ENCODE data around the gene FRAT1. TPM values are rescaled to one million over a fixed set of nuclear protein-coding genes. Genes with fewer than 3 reads are reported as not detected.

The FRAT1 gene
- total RNA-seq, 1 experiment from 2014 or later, result 1.7 TPM

DNA sequence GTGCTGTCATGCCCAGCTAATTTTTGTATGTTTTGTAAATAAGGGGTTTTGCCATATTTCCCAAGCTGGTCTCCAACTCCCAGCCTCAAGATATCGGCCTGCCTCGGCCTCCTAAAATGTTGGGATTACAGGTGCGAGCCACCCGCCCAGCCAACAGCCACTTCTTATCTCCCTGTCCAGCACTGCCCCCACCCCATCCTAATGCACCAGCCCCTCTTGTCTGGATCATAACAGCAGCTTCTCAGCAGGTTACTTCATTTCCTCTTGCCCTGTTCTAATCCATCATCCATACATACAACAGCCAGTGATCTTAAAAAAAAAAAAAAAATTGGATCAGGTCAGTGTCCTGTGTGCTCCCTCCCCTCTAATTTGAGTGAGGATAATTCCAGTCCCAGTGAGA lies 28.2 kb downstream of the FRAT1 start:
- RAD21 ChIA-PET (ENCODE audit: low non-redundant PET in 1 of 2, low total read pairs in 2 of 2, uncharacterized antibody in 2 of 2, unreplicated experiment in 2 of 2), result no interaction called here
- Histone ChIP-seq H3K27me3 (ENCODE audit: insufficient read depth, low read length) (no peaks in the 10 kb centered on the region), H2AFZ (ENCODE audit: low read depth, low read length, poor library complexity, severe bottlenecking) (no peak overlapping the region), H3K4me1 (ENCODE audit: control insufficient read depth in 1 of 2, insufficient read depth in 2 of 2, low read length in 2 of 2) (peaks cover 0 to 11% of the 10 kb centered on the region in 2 experiments; a peak in 2 of 4 replicates), H3K4me2 (ENCODE audit: low read length) (no peak overlapping the region), H4K20me1 (ENCODE audit: insufficient read depth) (no peaks in the 10 kb centered on the region), H3K36me3 (ENCODE audit: control insufficient read depth in 1 of 2, insufficient read depth in 2 of 2, low read length in 2 of 2) (peaks cover 0 to 7% of the 10 kb centered on the region in 2 experiments; a peak in 1 of 4 replicates), H3K9me2 (ENCODE audit: insufficient read depth) (no peaks in the 10 kb centered on the region), H3K4me3 (replicated peaks in 1 of 2; ENCODE audit: low read depth in 1 of 2, low read length in 2 of 2) (no peak overlapping the region), H3K27ac (ENCODE audit: low read depth, low read length) (no peak overlapping the region), H3K79me2 (ENCODE audit: insufficient read depth, low read length) (no peaks in the 10 kb centered on the region), H3K9me3 (ENCODE audit: control insufficient read depth in 1 of 2, insufficient read depth in 1 of 2, low read depth in 1 of 2, low read length in 2 of 2) (no peaks in the 10 kb centered on the region), H3K9ac (ENCODE audit: low read length) (no peak overlapping the region)
- no TSS peak for BruUV-seq (replicated peaks)
- no peak for DNase-seq (ENCODE audit: low read depth, low spot score)
- no peak for TF ChIP-seq ATF3 (IDR thresholded peaks at IDR 0.05)
- TF ChIP-seq ELF1 (IDR thresholded peaks at IDR 0.05; ENCODE audit: borderline replicate concordance, low read depth), result no peak
- no peak for TF ChIP-seq SRF (IDR thresholded peaks at IDR 0.05; ENCODE audit: low read depth)
- CTCF ChIA-PET, result no interaction called here
- intact Hi-C loops (cut with micrococcal nuclease), result no loop called here
- no peak for ATAC-seq
- POLR2A ChIA-PET, result no interaction called here

- ATAC-seq (no peak), DNase-seq (ENCODE audit: low read depth, low spot score) (no peak)
- no peaks in the 10 kb centered on the region for H3K9me2 ChIP-seq (ENCODE audit: insufficient read depth)
- H3K4me2 ChIP-seq (ENCODE audit: low read length), result no peak overlapping the region
- no peak overlapping the region for H3K9ac ChIP-seq (ENCODE audit: low read length)
- ChIA-PET CTCF (interaction anchor here (0.6 kb wide), 1 partner anchor 117 kb away, joined by 3 read pairs; no protein-coding TSS in a partner anchor), RAD21 (ENCODE audit: low non-redundant PET in 1 of 2, low total read pairs in 2 of 2, uncharacterized antibody in 2 of 2, unreplicated experiment in 2 of 2) (no interaction called here), POLR2A (interaction anchor here (0.6 kb wide), 1 partner anchor 22 kb away, joined by 4 read pairs; no protein-coding TSS in a partner anchor)
- no peak overlapping the region for H3K27ac ChIP-seq (ENCODE audit: low read depth, low read length)
- no peaks in the 10 kb centered on the region for H3K27me3 ChIP-seq (ENCODE audit: insufficient read depth, low read length)
- no peak overlapping the region for H3K4me3 ChIP-seq (replicated peaks in 1 of 2; ENCODE audit: low read depth in 1 of 2, low read length in 2 of 2)
- no peaks in the 10 kb centered on the region for H4K20me1 ChIP-seq (ENCODE audit: insufficient read depth)
- H3K79me2 ChIP-seq (ENCODE audit: insufficient read depth, low read length), result no peaks in the 10 kb centered on the region
- no TSS peak for BruUV-seq (replicated peaks)
- H3K36me3 ChIP-seq (ENCODE audit: control insufficient read depth in 1 of 2, insufficient read depth in 2 of 2, low read length in 2 of 2), result peaks cover 0 to 13% of the 10 kb centered on the region in 2 experiments; a peak in 1 of 4 replicates
- H2AFZ ChIP-seq (ENCODE audit: low read depth, low read length, poor library complexity, severe bottlenecking), result no peak overlapping the region
- H3K9me3 ChIP-seq (ENCODE audit: control insufficient read depth in 1 of 2, insufficient read depth in 1 of 2, low read depth in 1 of 2, low read length in 2 of 2), result no peaks in the 10 kb centered on the region
- intact Hi-C loops (cut with micrococcal nuclease), result no loop called here
- peaks cover 0 to 5% of the 10 kb centered on the region in 2 experiments; a peak in 1 of 4 replicates for H3K4me1 ChIP-seq (ENCODE audit: control insufficient read depth in 1 of 2, insufficient read depth in 2 of 2, low read length in 2 of 2)
- no peak for TF ChIP-seq FOSL1 (IDR thresholded peaks at IDR 0.05; ENCODE audit: low read depth)
- TF ChIP-seq, protein P1, sequence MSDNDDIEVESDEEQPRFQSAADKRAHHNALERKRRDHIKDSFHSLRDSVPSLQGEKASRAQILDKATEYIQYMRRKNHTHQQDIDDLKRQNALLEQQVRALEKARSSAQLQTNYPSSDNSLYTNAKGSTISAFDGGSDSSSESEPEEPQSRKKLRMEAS (IDR thresholded peaks at IDR 0.05), result no peak
- TF ChIP-seq CBX3 (IDR thresholded peaks at IDR 0.05; ENCODE audit: low read depth), result no peak
- no peak for TF ChIP-seq ZBTB33 (IDR thresholded peaks at IDR 0.05; ENCODE audit: extremely low read depth, insufficient replicate concordance, low read length)
- no peak for TF ChIP-seq CEBPB (IDR thresholded peaks at IDR 0.05; ENCODE audit: low read depth)
- TF ChIP-seq YY1 (IDR thresholded peaks at IDR 0.05; ENCODE audit: extremely low read depth, insufficient replicate concordance, low read depth, low read length), result no peak
- no peak for TF ChIP-seq ZFX (IDR thresholded peaks at IDR 0.05)
- TF ChIP-seq ZNF274 (IDR thresholded peaks at IDR 0.05; ENCODE audit: low read depth, low read length), result no peak
- TF ChIP-seq JUND (IDR thresholded peaks at IDR 0.05), result no peak
- no peak for TF ChIP-seq EZH2phosphoT487 (IDR thresholded peaks at IDR 0.05; ENCODE audit: borderline replicate concordance)
- TF ChIP-seq, protein P2, sequence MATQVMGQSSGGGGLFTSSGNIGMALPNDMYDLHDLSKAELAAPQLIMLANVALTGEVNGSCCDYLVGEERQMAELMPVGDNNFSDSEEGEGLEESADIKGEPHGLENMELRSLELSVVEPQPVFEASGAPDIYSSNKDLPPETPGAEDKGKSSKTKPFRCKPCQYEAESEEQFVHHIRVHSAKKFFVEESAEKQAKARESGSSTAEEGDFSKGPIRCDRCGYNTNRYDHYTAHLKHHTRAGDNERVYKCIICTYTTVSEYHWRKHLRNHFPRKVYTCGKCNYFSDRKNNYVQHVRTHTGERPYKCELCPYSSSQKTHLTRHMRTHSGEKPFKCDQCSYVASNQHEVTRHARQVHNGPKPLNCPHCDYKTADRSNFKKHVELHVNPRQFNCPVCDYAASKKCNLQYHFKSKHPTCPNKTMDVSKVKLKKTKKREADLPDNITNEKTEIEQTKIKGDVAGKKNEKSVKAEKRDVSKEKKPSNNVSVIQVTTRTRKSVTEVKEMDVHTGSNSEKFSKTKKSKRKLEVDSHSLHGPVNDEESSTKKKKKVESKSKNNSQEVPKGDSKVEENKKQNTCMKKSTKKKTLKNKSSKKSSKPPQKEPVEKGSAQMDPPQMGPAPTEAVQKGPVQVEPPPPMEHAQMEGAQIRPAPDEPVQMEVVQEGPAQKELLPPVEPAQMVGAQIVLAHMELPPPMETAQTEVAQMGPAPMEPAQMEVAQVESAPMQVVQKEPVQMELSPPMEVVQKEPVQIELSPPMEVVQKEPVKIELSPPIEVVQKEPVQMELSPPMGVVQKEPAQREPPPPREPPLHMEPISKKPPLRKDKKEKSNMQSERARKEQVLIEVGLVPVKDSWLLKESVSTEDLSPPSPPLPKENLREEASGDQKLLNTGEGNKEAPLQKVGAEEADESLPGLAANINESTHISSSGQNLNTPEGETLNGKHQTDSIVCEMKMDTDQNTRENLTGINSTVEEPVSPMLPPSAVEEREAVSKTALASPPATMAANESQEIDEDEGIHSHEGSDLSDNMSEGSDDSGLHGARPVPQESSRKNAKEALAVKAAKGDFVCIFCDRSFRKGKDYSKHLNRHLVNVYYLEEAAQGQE (IDR thresholded peaks at IDR 0.05; ENCODE audit: low read depth), result no peak
- no peak for TF ChIP-seq RAD21 (IDR thresholded peaks at IDR 0.05; ENCODE audit: low read depth)
Observed at GRCh38 chr10:97349752-97350513, 30.9 kb downstream of the FRAT1 start.

Data from HCT116 (cell line).